ENCODE results near the gene TMEFF2.

Gene TMEFF2

GRCh38 chr2:192091476-192091875, 103.3 kb downstream of the TMEFF2 start:
- no peaks in the 10 kb centered on the region for H3K36me3 ChIP-seq (ENCODE audit: control insufficient read depth in 2 of 2, insufficient read depth in 1 of 2, low read length in 2 of 2)
- ChIA-PET CTCF (interaction anchor here (0.5 to 0.7 kb wide), 5 partner anchors 274 to 527 kb away, joined by 3 to 4 read pairs (median 3); no protein-coding TSS in a partner anchor), POLR2A (interaction anchor here (0.6 kb wide), 1 partner anchor 268 kb away, joined by 5 read pairs; no protein-coding TSS in a partner anchor)
- peaks cover 15% of the 10 kb centered on the region for H3K4me1 ChIP-seq (ENCODE audit: control insufficient read depth, insufficient read depth, low read length)
- no peak overlapping the region for H3K4me3 ChIP-seq (ENCODE audit: low read depth, low read length)
- no peaks in the 10 kb centered on the region for H3K9me3 ChIP-seq (ENCODE audit: control insufficient read depth, insufficient read depth, low read depth, low read length)
- no peak overlapping the region for H3K27ac ChIP-seq (ENCODE audit: extremely low read depth, low read depth, low read length)
- TF ChIP-seq ZNF24 (tag by site-specific recombination; IDR thresholded peaks at IDR 0.05): no peak
- no peak for TF ChIP-seq KLF16 (tag by site-specific recombination; IDR thresholded peaks at IDR 0.05)
- peak; percentile 90 for TF ChIP-seq PRDM6 (tag by site-specific recombination; IDR thresholded peaks at IDR 0.05)
- TF ChIP-seq ATF2 (tag by site-specific recombination; IDR thresholded peaks at IDR 0.05; ENCODE audit: low read depth): peak; percentile 86
- TF ChIP-seq KLF10 (tag by site-specific recombination; IDR thresholded peaks at IDR 0.05): no peak
- no peak for TF ChIP-seq YY2 (tag by site-specific recombination; IDR thresholded peaks at IDR 0.05)
- TF ChIP-seq ZNF791 (tag by site-specific recombination; IDR thresholded peaks at IDR 0.05): no peak
- no peak for TF ChIP-seq ZNF280D (tag by site-specific recombination; IDR thresholded peaks at IDR 0.05)
- TF ChIP-seq ZNF324 (tag by site-specific recombination; IDR thresholded peaks at IDR 0.05): no peak
- TF ChIP-seq ZNF112 (tag by site-specific recombination; IDR thresholded peaks at IDR 0.05): no peak
- TF ChIP-seq ZNF362 (tag by site-specific recombination; IDR thresholded peaks at IDR 0.05): 0 out of 2 replicates have a peak, but pooled peaks have one; percentile 39
- TF ChIP-seq ZBTB44 (tag by site-specific recombination; IDR thresholded peaks at IDR 0.05): 0 out of 2 replicates have a peak, but pooled peaks have one; percentile 21
- 0 out of 2 replicates have a peak, but pooled peaks have one; percentile 12 for TF ChIP-seq ZNF843 (tag by site-specific recombination; IDR thresholded peaks at IDR 0.05)
- TF ChIP-seq ZNF629 (tag by site-specific recombination; IDR thresholded peaks at IDR 0.05): 0 out of 2 replicates have a peak, but pooled peaks have one; percentile 39

- Histone ChIP-seq H3K4me3 (ENCODE audit: low read depth, low read length) (no peak overlapping the region), H3K4me1 (ENCODE audit: control insufficient read depth, insufficient read depth, low read length) (peaks cover 15% of the 10 kb centered on the region), H3K27ac (ENCODE audit: extremely low read depth, low read depth, low read length) (no peak overlapping the region), H3K36me3 (ENCODE audit: control insufficient read depth in 2 of 2, insufficient read depth in 1 of 2, low read length in 2 of 2) (no peaks in the 10 kb centered on the region), H3K9me3 (ENCODE audit: control insufficient read depth, insufficient read depth, low read depth, low read length) (no peaks in the 10 kb centered on the region)
- ChIA-PET CTCF (interaction anchor here (0.6 to 0.7 kb wide), 2 partner anchors 276 to 527 kb away, joined by 3 to 4 read pairs; no protein-coding TSS in a partner anchor), POLR2A (interaction anchor here (0.6 kb wide), 1 partner anchor 267 kb away, joined by 5 read pairs; no protein-coding TSS in a partner anchor)
- no peak for TF ChIP-seq ZNF670 (tag by site-specific recombination; IDR thresholded peaks at IDR 0.05; ENCODE audit: low read depth)
Observed at GRCh38 chr2:192090911-192091310, 103.8 kb downstream of the TMEFF2 start.

All from HEK293 (cell line).